AG08395 (cell line): ENCODE data around the gene PLEKHA6.
"Not testable (repeated sequence)": the region's sequence is repeated elsewhere in the genome, so short reads cannot be mapped to it uniquely, and the experiment has no call there.

Experiments
- DNase-seq: peaks from one replicate; pipeline ENCODE4 v3.0.0; 2012; ENCODE audit warnings: mixed read lengths, low spot score

PLEKHA6 gene

GRCh38 chr1:204310970-204311369 lies 48.8 kb downstream of the PLEKHA6 start:
- not testable (repeated sequence) for DNase-seq

- no peak for DNase-seq
These were observed 51.6 kb downstream of the PLEKHA6 start for GRCh38 chr1:204308023-204308628.

GRCh38 chr1:204307334-204307883 lies 52.3 kb downstream of the PLEKHA6 start:
- peak; percentile 56 for DNase-seq

GRCh38 chr1:204306076-204306475 lies 53.7 kb downstream of the PLEKHA6 start:
- DNase-seq = no peak

GRCh38 chr1:204304067-204304466 lies 55.7 kb downstream of the PLEKHA6 start:
- DNase-seq = no peak

- no peak for DNase-seq
These were observed 57.0 kb downstream of the PLEKHA6 start for GRCh38 chr1:204302769-204303168.

- no peak for DNase-seq
These were observed 58.4 kb downstream of the PLEKHA6 start for GRCh38 chr1:204301171-204301957.

GRCh38 chr1:204299814-204300365 lies 59.8 kb downstream of the PLEKHA6 start:
- DNase-seq = no peak

GRCh38 chr1:204296431-204296988 lies 63.2 kb downstream of the PLEKHA6 start:
- peak; percentile 61 for DNase-seq

- DNase-seq = peak; percentile 55
These were observed 64.1 kb downstream of the PLEKHA6 start for GRCh38 chr1:204295671-204296070.

GRCh38 chr1:204294357-204294756 lies 65.4 kb downstream of the PLEKHA6 start:
- DNase-seq = peak; percentile 91

- no peak for DNase-seq
These were observed 66.0 kb downstream of the PLEKHA6 start for GRCh38 chr1:204293605-204294337.

GRCh38 chr1:204292740-204293139 lies 67.0 kb downstream of the PLEKHA6 start:
- no peak for DNase-seq

- DNase-seq = no peak
These were observed 70.4 kb downstream of the PLEKHA6 start for GRCh38 chr1:204289280-204289679.

GRCh38 chr1:204288021-204288588 lies 71.6 kb downstream of the PLEKHA6 start:
- DNase-seq = no peak

GRCh38 chr1:204287466-204287891 lies 72.2 kb downstream of the PLEKHA6 start:
- no peak for DNase-seq

- DNase-seq = no peak
These were observed 72.8 kb downstream of the PLEKHA6 start for GRCh38 chr1:204286831-204287421.

GRCh38 chr1:204286315-204286714 lies 73.4 kb downstream of the PLEKHA6 start:
- DNase-seq = no peak

GRCh38 chr1:204285436-204286305 lies 74.1 kb downstream of the PLEKHA6 start:
- DNase-seq = no peak

GRCh38 chr1:204284929-204285328 lies 74.8 kb downstream of the PLEKHA6 start:
- DNase-seq = no peak
